ENCODE results near the gene TNFAIP1. TPM values are rescaled to one million over a fixed set of nuclear protein-coding genes. Genes with fewer than 3 reads are reported as not detected.
"Not testable (repeated sequence)": the region's sequence is repeated elsewhere in the genome, so short reads cannot be mapped to it uniquely, and the experiment has no call there.

Gene TNFAIP1
- total RNA-seq, 1 experiment from 2014 or later: 21.8 TPM

GRCh38 chr17:28338056-28338768, 2.7 kb downstream of the TNFAIP1 start:
- Mint-ChIP-seq H3K27ac (peak overlapping the region in 1 of 3 experiments; percentile 87; a peak in 1 of 7 replicates), H3K36me3 (ENCODE audit: insufficient read depth in 1 of 3, low read depth in 3 of 3) (peaks cover 7 to 34% (median 28%) of the 10 kb centered on the region in 3 experiments; a peak in 5 of 7 replicates), H3K27me3 (ENCODE audit: low read depth) (no peaks in the 10 kb centered on the region), H3K4me3 (no peak overlapping the region), H3K4me1 (peaks cover 19 to 23% of the 10 kb centered on the region in 2 experiments), H3K9me3 (no peaks in the 10 kb centered on the region; a peak in 1 of 5 replicates)
- no peak for TF ChIP-seq CTCF (conservative IDR thresholded peaks at IDR 0.05)
- Histone ChIP-seq H3K9me3 (ENCODE audit: control insufficient read depth, low read depth, low read length) (no peaks in the 10 kb centered on the region), H3K27ac (ENCODE audit: insufficient read length, low read depth, low read length) (no peak overlapping the region), H2BK15ac (ENCODE audit: low read depth, low read length) (no peak overlapping the region), H3K4me2 (ENCODE audit: insufficient read depth, insufficient read length, low read length) (no peak overlapping the region), H4K20me1 (ENCODE audit: control insufficient read depth, insufficient read depth, insufficient read length) (no peaks in the 10 kb centered on the region), H2BK20ac (ENCODE audit: low read depth, low read length, poor library complexity, severe bottlenecking) (no peak overlapping the region), H2BK5ac (ENCODE audit: insufficient read length, low read length) (no peak overlapping the region), H3K79me1 (ENCODE audit: insufficient read depth, low read depth, low read length, poor library complexity, severe bottlenecking) (no peaks in the 10 kb centered on the region), H3K23me2 (ENCODE audit: insufficient read length, low read depth, low read length, poor library complexity, severe bottlenecking) (peaks cover 13% of the 10 kb centered on the region), H2BK12ac (ENCODE audit: insufficient read length, low read depth, low read length) (no peak overlapping the region), H3K23ac (ENCODE audit: insufficient read length, low read depth, low read length) (no peak overlapping the region), H3K56ac (ENCODE audit: insufficient read length, low read depth, low read length) (no peak overlapping the region), H2BK120ac (ENCODE audit: low read depth, low read length, poor library complexity, severe bottlenecking) (no peak overlapping the region), H3K79me2 (ENCODE audit: insufficient read depth, low read length) (no peaks in the 10 kb centered on the region; the same call in 1 of the 2 replicates), H4K5ac (ENCODE audit: insufficient read length, low read depth, low read length) (no peak overlapping the region), H2AK5ac (ENCODE audit: insufficient read length, low read length) (no peak overlapping the region), H3K4me1 (ENCODE audit: insufficient read depth, low read length) (peaks cover 9% of the 10 kb centered on the region; the same call in 1 of the 2 replicates), H3K18ac (ENCODE audit: insufficient read length, low read depth, low read length) (no peak overlapping the region), H4K8ac (replicated peaks; ENCODE audit: insufficient read length, low read depth, low read length) (no peak overlapping the region), H3K14ac (ENCODE audit: insufficient read depth, low read length) (no peak overlapping the region), H3K9ac (ENCODE audit: extremely low read depth, insufficient read length, low read length) (no peak overlapping the region), H3K27me3 (ENCODE audit: insufficient read depth, low read length) (no peaks in the 10 kb centered on the region), H2AFZ (ENCODE audit: low read length) (no peak overlapping the region), H4K91ac (ENCODE audit: insufficient read length, low read depth, low read length) (no peak overlapping the region), H3K4ac (ENCODE audit: low read depth, low read length) (no peak overlapping the region), H3T11ph (ENCODE audit: low read length) (no peak overlapping the region)
- WGBS (ENCODE audit: extremely low coverage, insufficient read length, low lambda C conversion rate): no CpG with 5 or more reads among the region's 5 CpGs
- no peak for DNase-seq

DNA sequence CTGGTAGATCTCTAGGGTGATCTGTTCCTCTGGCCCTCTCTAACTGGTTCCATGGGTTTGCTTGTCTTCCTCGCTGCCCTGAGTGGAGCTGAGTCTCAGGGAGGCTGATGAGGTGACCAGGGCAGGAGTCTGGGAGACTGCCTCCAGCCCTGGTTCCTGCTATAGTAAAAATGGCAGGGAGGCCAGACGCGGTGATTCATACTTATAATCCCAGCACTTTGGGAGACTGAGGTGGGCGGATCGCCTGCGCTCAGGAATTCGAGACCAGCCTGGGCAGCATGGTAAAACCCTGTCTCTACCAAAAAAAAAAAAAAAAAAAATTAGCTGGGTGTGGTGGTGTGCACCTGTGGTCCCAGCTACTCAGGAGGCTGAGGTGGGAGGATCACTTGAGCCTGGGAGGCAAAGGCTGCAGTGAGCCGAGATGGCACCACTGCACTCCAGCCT, 3.2 kb downstream of the TNFAIP1 start:
- not testable (repeated sequence) for H2BK12ac ChIP-seq (ENCODE audit: insufficient read length, low read depth, low read length); H3K4ac ChIP-seq (ENCODE audit: low read depth, low read length); H2AK5ac ChIP-seq (ENCODE audit: insufficient read length, low read length); H3K27ac ChIP-seq (ENCODE audit: insufficient read length, low read depth, low read length); H3K27me3 ChIP-seq (ENCODE audit: insufficient read depth, low read length); H4K8ac ChIP-seq (replicated peaks; ENCODE audit: insufficient read length, low read depth, low read length); H3K56ac ChIP-seq (ENCODE audit: insufficient read length, low read depth, low read length); H3K9me3 Mint-ChIP-seq; H3K23ac ChIP-seq (ENCODE audit: insufficient read length, low read depth, low read length); H3K79me1 ChIP-seq (ENCODE audit: insufficient read depth, low read depth, low read length, poor library complexity, severe bottlenecking); H3K9ac ChIP-seq (ENCODE audit: extremely low read depth, insufficient read length, low read length); H3K9me3 ChIP-seq (ENCODE audit: control insufficient read depth, low read depth, low read length); DNase-seq; H2AFZ ChIP-seq (ENCODE audit: low read length); H4K5ac ChIP-seq (ENCODE audit: insufficient read length, low read depth, low read length); H3T11ph ChIP-seq (ENCODE audit: low read length); H3K4me2 ChIP-seq (ENCODE audit: insufficient read depth, insufficient read length, low read length); H3K4me3 Mint-ChIP-seq; H2BK5ac ChIP-seq (ENCODE audit: insufficient read length, low read length); H2BK20ac ChIP-seq (ENCODE audit: low read depth, low read length, poor library complexity, severe bottlenecking); H4K20me1 ChIP-seq (ENCODE audit: control insufficient read depth, insufficient read depth, insufficient read length); H4K91ac ChIP-seq (ENCODE audit: insufficient read length, low read depth, low read length); H3K79me2 ChIP-seq (ENCODE audit: insufficient read depth, low read length); H3K27me3 Mint-ChIP-seq (ENCODE audit: low read depth); H3K4me1 ChIP-seq (ENCODE audit: insufficient read depth, low read length); H2BK15ac ChIP-seq (ENCODE audit: low read depth, low read length); H2BK120ac ChIP-seq (ENCODE audit: low read depth, low read length, poor library complexity, severe bottlenecking); H3K14ac ChIP-seq (ENCODE audit: insufficient read depth, low read length); H3K18ac ChIP-seq (ENCODE audit: insufficient read length, low read depth, low read length)
- Mint-ChIP-seq H3K36me3 (ENCODE audit: insufficient read depth in 1 of 3, low read depth in 3 of 3) (peaks cover 7 to 37% (median 32%) of the 10 kb centered on the region in 3 experiments; a peak in 5 of 7 replicates), H3K27ac (peak overlapping the region in 2 of 3 experiments; percentile 46 to 87; a peak in 1 of 7 replicates), H3K4me1 (peaks cover 19 to 23% of the 10 kb centered on the region in 2 experiments)
- no CpG with 5 or more reads among the region's 8 CpGs for WGBS (ENCODE audit: extremely low coverage, insufficient read length, low lambda C conversion rate)
- H3K23me2 ChIP-seq (ENCODE audit: insufficient read length, low read depth, low read length, poor library complexity, severe bottlenecking): peaks cover 13% of the 10 kb centered on the region
